HG03025 (cell line): Measurements from ENCODE around the gene LRP2BP.
"Not testable (repeated sequence)": the region's sequence is repeated elsewhere in the genome, so short reads cannot be mapped to it uniquely, and the experiment has no call there.

Experiments
- ATAC-seq: cut with Tn5 transposase; IDR thresholded peaks from one replicate; pipeline ENCODE4 v1.9.1; 2021; ENCODE audit warnings: mild to moderate bottlenecking, moderate library complexity; ENCODE audit not compliant: unreplicated experiment, low FRiP score

Gene LRP2BP

DNA sequence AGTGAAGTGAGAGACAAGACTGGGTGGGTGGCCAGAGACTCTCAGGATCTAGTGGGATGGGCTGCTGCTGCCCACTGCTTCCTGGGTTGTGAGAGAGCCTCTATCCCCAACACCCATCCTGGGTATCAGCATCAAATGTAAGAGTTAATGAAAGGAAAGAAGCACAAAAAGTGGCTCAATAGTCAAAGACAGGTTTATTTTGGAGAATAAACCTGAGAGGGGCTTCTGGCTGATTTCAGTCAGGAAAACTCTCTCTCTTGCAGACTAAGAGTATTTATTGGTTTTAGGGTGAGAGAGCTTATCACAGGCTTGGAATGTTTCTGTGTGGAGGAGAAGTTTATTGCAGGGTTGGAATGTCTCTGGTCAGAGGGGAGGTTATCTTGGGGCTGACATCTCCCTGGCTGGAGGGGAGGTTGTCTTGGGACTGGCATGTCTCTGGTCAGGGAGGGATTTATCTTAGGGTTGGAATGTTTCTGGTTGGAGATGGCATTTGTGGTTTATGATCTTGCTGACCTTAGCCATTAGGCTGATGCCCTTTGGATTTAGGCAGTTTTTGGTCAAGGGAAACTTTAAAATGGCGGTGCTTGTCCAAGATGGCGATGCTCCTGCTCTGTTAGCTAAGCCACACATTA, 65.7 kb downstream of the LRP2BP start:
- ATAC-seq = not testable (repeated sequence)

DNA sequence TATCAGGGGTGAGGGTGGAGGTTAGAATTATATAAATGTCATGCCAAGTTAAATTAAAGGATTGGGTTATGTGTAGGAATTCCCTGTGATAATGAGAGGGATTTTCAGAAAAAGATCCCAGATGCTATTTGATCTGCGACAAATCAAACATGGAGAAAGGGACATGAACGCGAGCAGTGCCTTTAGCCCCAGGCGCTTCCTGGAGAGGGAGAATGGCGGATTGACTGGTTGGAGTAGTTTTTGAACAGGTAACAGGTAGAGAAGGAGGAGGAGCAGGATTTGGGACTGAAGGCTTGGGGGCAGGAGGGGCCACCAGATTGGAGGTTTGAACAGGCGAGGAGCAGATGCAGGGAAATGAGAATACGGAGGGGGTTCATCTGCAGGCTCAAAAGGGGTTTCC, 67.1 kb downstream of the LRP2BP start:
- ATAC-seq = no peak

- ATAC-seq = not testable (repeated sequence)
These were observed 70.0 kb downstream of the LRP2BP start for GRCh38 chr4:185325721-185326120.

DNA sequence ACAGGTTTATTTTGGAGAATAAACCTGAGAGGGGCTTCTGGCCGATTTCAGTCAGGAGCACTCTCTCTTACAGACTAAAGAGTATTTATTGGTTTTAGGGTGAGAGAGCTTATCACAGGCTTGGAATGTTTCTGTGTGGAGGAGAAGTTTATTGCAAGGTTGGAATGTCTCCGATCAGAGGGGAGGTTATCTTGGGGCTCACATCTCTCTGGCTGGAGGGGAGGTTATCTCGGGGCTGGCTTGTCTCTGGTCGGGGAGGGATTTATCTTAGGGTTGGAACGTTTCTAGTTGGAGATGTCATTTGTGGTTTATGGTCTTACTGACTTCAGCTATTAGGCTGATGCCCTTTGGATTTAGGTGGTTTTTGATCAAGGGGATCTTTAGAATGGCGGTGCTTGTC, 71.4 kb downstream of the LRP2BP start:
- ATAC-seq = not testable (repeated sequence)

- ATAC-seq = no peak
These were observed 72.1 kb downstream of the LRP2BP start for GRCh38 chr4:185323606-185324005.

DNA sequence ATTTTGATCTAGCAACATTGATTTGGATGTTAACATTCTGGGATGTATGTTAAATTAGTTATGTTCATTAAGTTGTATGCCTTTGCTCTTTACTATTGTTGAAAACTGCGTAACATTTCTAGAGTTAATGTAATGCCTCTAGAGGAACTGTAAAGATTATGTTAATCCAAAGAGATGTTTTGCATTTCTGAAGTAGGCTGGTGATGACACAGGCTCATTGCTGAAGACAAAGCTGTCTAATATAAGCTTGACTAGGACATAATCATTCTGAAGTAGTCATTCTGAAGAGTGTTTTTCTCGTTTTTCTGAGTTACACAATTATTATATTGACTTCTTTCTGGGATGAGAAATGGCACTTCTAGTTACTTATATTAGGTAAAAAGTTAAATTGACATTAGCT, 72.9 kb downstream of the LRP2BP start:
- no peak for ATAC-seq

DNA sequence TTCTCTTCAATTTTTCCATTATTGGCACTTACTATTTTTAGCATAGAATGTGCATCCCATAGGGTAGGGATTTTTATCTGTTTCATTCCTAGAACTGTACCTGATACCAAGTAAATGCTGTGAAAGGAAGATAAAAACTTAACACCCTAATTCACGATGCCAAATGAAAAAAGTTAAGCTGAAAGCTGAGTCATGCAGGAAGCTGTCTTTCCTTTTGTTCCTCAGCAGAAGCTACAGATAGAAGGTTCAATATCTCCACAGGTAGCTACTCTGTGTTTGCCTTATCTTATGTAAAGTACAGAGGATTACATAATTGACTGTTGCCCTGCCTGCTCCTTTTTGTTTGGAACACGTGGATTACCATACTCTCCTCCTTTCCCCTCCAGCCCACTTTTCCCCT, 77.0 kb downstream of the LRP2BP start:
- ATAC-seq = no peak

- ATAC-seq = no peak
These were observed 77.8 kb downstream of the LRP2BP start for GRCh38 chr4:185317880-185318279.

- not testable (repeated sequence) for ATAC-seq
These were observed 78.3 kb downstream of the LRP2BP start for GRCh38 chr4:185317462-185317861.
